NCI-H2107 treated with DMSO at 0.1 percent for 48 hours (cell line): ENCODE measurements around the gene C2CD4D.

Experiments
- DNase-seq: peaks from one replicate; lab custom pipeline; 2025; ENCODE audit not compliant: unreplicated experiment; lab: John Stamatoyannopoulos, UW

C2CD4D gene

GRCh38 chr1:151814971-151815545 is 24.6 kb downstream of the C2CD4D start:
- no peak for DNase-seq

GRCh38 chr1:151814426-151814825 is 25.2 kb downstream of the C2CD4D start:
- no peak for DNase-seq

- no peak for DNase-seq
Measured at GRCh38 chr1:151813271-151813977, 26.2 kb downstream of the C2CD4D start.

GRCh38 chr1:151811181-151811580 is 28.4 kb downstream of the C2CD4D start:
- no peak for DNase-seq

- no peak for DNase-seq
Measured at GRCh38 chr1:151809985-151810556, 29.5 kb downstream of the C2CD4D start.

- no peak for DNase-seq
Measured at GRCh38 chr1:151809290-151809984, 30.2 kb downstream of the C2CD4D start.

- DNase-seq, result no peak
Measured at GRCh38 chr1:151807766-151808165, 31.9 kb downstream of the C2CD4D start.

- no peak for DNase-seq
Measured at GRCh38 chr1:151807131-151807530, 32.5 kb downstream of the C2CD4D start.

- no peak for DNase-seq
Measured at GRCh38 chr1:151806170-151806569, 33.5 kb downstream of the C2CD4D start.

- no peak for DNase-seq
Measured at GRCh38 chr1:151805066-151805820, 34.4 kb downstream of the C2CD4D start, which contains the start of gene LINGO4. Gene LINGO4 (minus strand): TSS chr1:151805419. CDS start chr1:151802704, 2,715 bp downstream.

- no peak for DNase-seq
Measured at GRCh38 chr1:151803915-151804314, 35.7 kb downstream of the C2CD4D start.

GRCh38 chr1:151803164-151803563 is 36.5 kb downstream of the C2CD4D start:
- DNase-seq, result no peak

- no peak for DNase-seq
Measured at GRCh38 chr1:151802372-151802771, 37.2 kb downstream of the C2CD4D start.

GRCh38 chr1:151801846-151802245 is 37.8 kb downstream of the C2CD4D start:
- DNase-seq, result no peak

- DNase-seq, result no peak
Measured at GRCh38 chr1:151801310-151801820, 38.3 kb downstream of the C2CD4D start.

GRCh38 chr1:151800830-151801229 is 38.8 kb downstream of the C2CD4D start:
- no peak for DNase-seq

- no peak for DNase-seq
Measured at GRCh38 chr1:151799179-151800022, 40.2 kb downstream of the C2CD4D start.

GRCh38 chr1:151798571-151798970 is 41.0 kb downstream of the C2CD4D start:
- no peak for DNase-seq

- peak; percentile 22 for DNase-seq
Measured at GRCh38 chr1:151790940-151791651, 48.5 kb downstream of the C2CD4D start.
